Subcutaneous abdominal adipose tissue (tissue), 5 donors: ENCODE results near the gene GTF2I.
A peak's percentile ranks its signal among the peaks of the same experiment; 100 is the strongest.

ENCODE experiments used
- H3K27ac ChIP-seq: one replicate; pipeline ENCODE4 v1.7.0; 2013; ENCODE audit warnings: low read depth, mild to moderate bottlenecking, inconsistent platforms, low read length, moderate library complexity
- H3K27me3 ChIP-seq, 5 donors: one replicate each; pipeline ENCODE4 v1.7.0; 2013; ENCODE audit warnings: low read length in 5 of 5, inconsistent platforms in 1 of 5; ENCODE audit not compliant: control insufficient read depth in 5 of 5, insufficient read depth in 4 of 5
- H3K36me3 ChIP-seq, 5 donors: one replicate each; pipeline ENCODE4 v1.7.0; 2013; ENCODE audit warnings: low read length in 5 of 5; ENCODE audit not compliant: control insufficient read depth in 5 of 5, insufficient read depth in 5 of 5
- H3K4me1 ChIP-seq, 5 donors: one replicate each; pipeline ENCODE4 v1.7.0; 2013; ENCODE audit warnings: low read length in 5 of 5, mild to moderate bottlenecking in 3 of 5, moderate library complexity in 1 of 5; ENCODE audit not compliant: control insufficient read depth in 5 of 5, insufficient read depth in 5 of 5
- H3K4me3 ChIP-seq, 5 donors: one replicate each; pipeline ENCODE4 v1.7.0; 2013; ENCODE audit warnings: low read length in 5 of 5, low read depth in 1 of 5
- H3K9ac ChIP-seq, 5 donors: one replicate each; pipeline ENCODE4 v1.7.0; 2013; ENCODE audit warnings: low read length in 5 of 5, mild to moderate bottlenecking in 4 of 5, moderate library complexity in 3 of 5
- H3K9me3 ChIP-seq, 5 donors: one replicate each; pipeline ENCODE4 v1.7.0; 2013; ENCODE audit warnings: low read length in 5 of 5; ENCODE audit not compliant: control insufficient read depth in 5 of 5
- donor health status: healthy.
- donor health status: healthy.
- donor health status: healthy.
- donor health status: healthy.
- donor health status: healthy.

The GTF2I gene

DNA sequence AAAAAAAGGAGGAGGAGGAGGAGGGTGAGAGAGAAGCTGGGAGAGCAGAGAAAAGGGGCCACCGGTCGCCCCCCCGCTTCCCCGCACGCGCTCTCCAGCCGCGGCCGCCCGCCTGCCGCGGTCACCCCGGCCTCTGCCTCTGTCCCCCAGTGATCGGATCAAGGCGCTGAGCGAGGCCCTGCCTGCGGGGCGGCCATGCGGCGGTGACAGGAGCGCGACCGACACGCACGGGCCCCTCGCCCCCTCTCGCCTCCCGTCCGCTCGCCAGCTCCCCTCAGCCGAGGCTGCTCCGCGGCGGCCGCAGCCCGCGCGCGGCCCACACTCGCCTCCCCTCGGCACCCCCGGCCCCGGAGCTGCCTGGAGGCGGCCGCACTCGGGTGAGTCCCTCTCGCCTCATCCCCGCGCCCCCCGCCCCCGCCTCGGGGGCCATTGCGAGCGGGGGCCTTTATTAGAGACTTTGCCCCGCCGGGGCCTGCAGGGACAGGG is at the start of gene GTF2I:
Gene GTF2I, plus strand, starts transcription at position 27 of the 486 bp plus-strand sequence. CDS start 31,411 bp downstream, outside the sequence.
- peaks cover 5 to 59% (median 58%) of the 10 kb centered on the region in 5 donors for H3K4me1 ChIP-seq
- H3K9ac ChIP-seq: peak within 1 kb of the TSS; percentile 72 to 99 (median 89)

DNA sequence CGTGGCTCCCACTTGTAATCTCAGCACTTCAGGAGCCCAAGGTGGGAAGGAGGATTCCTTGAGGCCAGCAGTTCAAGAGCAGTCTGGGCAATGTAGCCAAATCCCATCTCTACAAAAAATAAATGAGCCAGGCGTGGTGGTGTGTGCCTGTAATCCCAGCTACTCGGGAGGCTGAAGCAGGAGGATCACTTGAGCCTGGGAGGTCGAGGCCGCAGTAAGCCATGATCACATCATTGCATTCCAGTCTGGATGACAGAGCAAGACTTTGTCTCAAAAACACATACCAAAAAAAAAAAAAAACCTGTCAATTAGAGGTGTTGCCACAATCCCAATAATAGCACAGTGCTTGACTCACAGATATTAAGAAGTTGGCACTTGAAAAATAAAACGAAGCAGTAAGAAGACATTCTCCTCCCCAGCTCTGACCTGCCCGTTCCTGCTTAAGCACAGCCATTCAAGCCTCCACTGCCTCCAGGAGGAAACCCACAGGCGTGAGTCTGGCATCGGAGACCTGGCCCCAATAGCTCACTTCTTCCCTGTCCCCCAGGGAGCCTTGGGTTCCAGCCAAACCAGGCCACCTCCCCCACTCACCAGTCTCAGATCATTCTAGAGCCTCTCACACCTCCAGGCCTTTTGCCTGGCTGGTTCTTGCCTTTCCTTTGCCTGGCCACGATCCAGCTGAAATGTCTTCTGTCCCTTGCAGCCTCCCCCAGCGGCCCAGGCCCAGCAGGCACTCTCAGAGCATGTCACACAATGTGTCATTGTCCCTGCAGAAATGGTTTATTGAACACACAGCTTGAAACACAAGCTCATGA is 45.3 kb upstream of the GTF2I start:
- no peaks in the 10 kb centered on the region for H3K27me3 ChIP-seq
- no peak overlapping the region for H3K27ac ChIP-seq
- no peaks in the 10 kb centered on the region for H3K9me3 ChIP-seq
- no peak overlapping the region for H3K9ac ChIP-seq
- peaks cover 0 to 12% (median 9%) of the 10 kb centered on the region in 5 donors for H3K4me1 ChIP-seq
- H3K36me3 ChIP-seq: no peaks in the 10 kb centered on the region
- H3K4me3 ChIP-seq: no peak overlapping the region

More for the DNA sequence above, at the start of gene GTF2I:
- H3K27ac ChIP-seq: peak within 1 kb of the TSS; percentile 98
- peak within 1 kb of the TSS; percentile 78 to 85 (median 82) for H3K4me3 ChIP-seq
- peaks cover 0 to 2% (median 0%) of the 10 kb centered on the region in 5 donors for H3K36me3 ChIP-seq
- H3K9me3 ChIP-seq: no peaks in the 10 kb centered on the region
- H3K27me3 ChIP-seq: no peaks in the 10 kb centered on the region

DNA sequence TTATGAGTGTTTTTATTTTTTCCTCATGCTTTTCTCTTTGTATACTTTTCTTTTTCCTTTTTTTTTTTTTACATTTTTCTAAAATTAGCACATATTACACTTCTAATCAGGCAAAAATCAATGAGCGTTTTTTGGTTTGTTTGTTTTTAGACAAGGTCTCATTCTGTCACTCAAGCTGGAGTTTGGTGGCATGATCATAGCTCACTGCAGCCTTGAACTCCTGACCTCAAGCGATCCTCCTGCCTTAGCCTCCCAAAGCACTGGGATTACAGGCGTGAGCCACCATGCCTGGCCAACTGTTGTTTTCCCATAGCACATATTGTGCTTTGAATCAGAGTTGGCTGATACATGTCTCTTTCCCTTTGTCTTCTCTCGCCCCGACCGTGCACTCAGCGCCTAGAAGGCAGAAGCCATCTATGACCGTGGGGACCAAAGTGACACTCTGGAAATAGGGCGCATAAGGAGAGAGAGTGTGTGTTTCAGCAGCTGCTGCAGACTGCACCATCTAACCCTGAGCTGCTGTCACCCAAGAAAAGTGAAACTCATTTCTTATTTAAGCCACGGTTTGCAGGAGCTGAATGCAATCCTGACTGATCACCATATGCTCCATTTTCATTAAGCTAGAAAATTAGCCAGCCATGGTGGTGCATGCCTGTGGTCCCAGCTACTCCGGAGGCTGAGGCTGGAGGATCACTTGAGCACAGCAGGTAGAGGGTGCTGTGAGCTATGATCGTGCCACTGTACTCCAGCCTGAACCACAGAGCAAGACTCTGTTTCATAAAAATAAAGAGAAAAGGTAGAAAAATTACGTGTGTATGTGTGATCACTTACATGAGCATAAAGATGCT is 41.4 kb upstream of the GTF2I start:
- H3K36me3 ChIP-seq: no peaks in the 10 kb centered on the region
- H3K27me3 ChIP-seq: no peaks in the 10 kb centered on the region
- H3K4me1 ChIP-seq: peaks cover 0 to 16% (median 15%) of the 10 kb centered on the region in 5 donors
- H3K9me3 ChIP-seq: no peaks in the 10 kb centered on the region
- no peak overlapping the region for H3K4me3 ChIP-seq
- no peak overlapping the region for H3K9ac ChIP-seq
- H3K27ac ChIP-seq: no peak overlapping the region

DNA sequence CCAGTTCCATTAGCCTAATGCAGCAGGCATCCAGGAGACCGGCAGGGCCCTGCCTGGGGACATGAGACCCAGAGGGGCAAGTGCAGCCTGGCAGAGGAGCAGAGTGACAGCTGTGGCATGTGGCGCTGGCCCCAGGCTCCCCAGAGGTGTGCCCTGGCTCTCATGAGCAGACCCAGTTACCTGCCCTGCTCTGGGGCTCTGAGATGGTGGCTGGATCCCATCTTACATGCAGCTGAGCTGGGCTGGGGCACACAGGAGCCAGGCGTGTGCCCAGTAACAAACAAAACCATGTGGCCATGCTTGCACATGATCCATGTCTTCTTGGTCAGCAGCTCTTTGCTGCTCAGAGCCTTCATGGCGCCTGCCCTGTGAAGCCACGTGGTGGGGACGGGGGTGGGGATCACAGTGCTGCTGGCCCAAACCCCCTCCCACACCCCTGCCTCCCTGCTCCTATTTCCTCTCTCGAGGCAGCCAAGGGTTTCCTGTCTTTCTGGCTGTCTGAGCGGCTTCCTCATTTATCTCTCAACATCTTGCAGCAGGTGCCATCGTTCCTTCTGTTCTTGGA is 40.3 kb upstream of the GTF2I start:
- no peak overlapping the region for H3K27ac ChIP-seq
- no peaks in the 10 kb centered on the region for H3K9me3 ChIP-seq
- H3K9ac ChIP-seq: no peak overlapping the region
- no peak overlapping the region for H3K4me3 ChIP-seq
- H3K4me1 ChIP-seq: peaks cover 0 to 16% (median 13%) of the 10 kb centered on the region in 5 donors
- no peaks in the 10 kb centered on the region for H3K27me3 ChIP-seq
- H3K36me3 ChIP-seq: no peaks in the 10 kb centered on the region

DNA sequence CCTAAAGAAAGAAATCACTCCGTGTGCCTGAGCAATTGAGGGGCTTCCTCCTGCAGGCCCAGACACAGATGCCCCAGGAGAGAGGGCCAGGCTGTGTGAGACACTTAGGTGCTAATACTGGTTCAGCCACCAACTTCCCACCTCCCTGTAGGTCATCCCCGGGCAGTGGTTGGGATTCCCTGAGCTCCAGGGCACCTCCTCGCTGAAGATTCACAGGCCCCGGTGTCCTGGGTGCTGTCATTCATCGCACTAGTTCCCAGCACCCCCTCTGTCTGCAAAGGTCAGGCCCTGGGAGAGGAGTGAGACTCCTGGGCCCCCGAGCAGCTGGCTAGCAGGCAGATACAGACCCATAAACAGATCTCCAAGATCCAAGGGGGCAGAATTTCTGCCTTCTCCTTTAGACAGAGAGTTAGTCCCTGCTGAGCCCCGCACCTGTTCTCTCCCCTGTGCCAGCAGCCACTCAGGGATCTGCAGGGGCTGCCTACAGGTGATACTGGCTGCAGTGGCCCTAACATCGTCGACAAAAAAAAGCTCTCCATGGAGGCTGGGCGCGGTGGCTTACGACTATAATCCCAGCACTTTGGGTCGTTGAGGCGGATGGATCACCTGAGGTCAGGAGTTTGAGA is 38.2 kb upstream of the GTF2I start:
- no peak overlapping the region for H3K27ac ChIP-seq
- no peaks in the 10 kb centered on the region for H3K27me3 ChIP-seq
- H3K36me3 ChIP-seq: no peaks in the 10 kb centered on the region
- H3K4me3 ChIP-seq: no peak overlapping the region
- H3K9ac ChIP-seq: no peak overlapping the region
- H3K9me3 ChIP-seq: no peaks in the 10 kb centered on the region
- H3K4me1 ChIP-seq: peaks cover 0 to 12% (median 9%) of the 10 kb centered on the region in 5 donors

DNA sequence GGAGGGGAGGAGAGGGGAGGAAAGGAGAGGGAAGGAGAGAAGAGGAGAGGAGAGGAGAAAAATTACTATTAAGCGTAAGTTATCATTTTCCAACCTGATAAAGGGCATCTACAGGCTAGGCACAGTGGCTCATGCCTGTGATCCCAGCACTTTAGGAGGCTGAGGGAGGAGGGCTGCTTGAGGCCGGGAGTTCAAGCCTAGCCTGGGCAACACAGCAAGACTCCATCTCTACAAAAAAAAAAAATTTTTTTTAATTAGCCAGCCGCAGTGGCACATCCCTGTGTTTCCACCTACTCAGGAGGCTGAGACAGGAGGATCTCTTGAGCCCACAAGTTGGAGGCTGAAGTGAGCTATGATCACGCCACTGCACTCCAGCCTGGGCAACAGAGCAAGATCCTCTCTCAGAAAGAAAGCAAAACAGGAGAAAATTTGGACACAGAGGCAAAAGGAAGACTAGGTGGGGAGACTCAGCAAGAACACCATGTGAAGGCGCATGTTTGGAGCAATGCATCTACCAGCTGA is 35.2 kb upstream of the GTF2I start:
- Histone ChIP-seq H3K4me1 (peaks cover 0 to 15% (median 7%) of the 10 kb centered on the region in 5 donors), H3K27me3 (no peaks in the 10 kb centered on the region), H3K9me3 (no peaks in the 10 kb centered on the region), H3K9ac (no peak overlapping the region), H3K36me3 (no peaks in the 10 kb centered on the region), H3K4me3 (no peak overlapping the region), H3K27ac (no peak overlapping the region)

DNA sequence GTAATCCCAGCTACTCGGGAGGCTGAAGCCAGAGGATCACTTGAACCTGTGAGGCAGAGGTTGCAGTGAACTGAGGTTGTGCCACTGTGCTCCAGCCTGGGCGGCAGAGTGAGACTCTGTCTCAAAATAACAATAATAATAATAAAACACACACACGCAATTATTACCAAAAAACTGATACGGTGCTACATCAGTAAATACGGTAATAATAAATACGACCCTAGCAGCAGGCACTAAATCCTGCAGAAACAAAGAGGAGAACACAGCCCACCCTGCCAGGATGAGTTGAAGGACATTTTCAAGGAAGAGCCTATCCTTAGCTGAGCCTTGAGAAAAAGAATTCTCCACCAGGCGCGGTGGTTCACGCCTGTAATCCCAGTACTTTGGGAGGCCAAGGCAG is 34.4 kb upstream of the GTF2I start:
- H3K27me3 ChIP-seq: no peaks in the 10 kb centered on the region
- H3K4me1 ChIP-seq: peaks cover 0 to 20% (median 7%) of the 10 kb centered on the region in 5 donors
- no peak overlapping the region for H3K27ac ChIP-seq
- no peak overlapping the region for H3K9ac ChIP-seq
- no peaks in the 10 kb centered on the region for H3K9me3 ChIP-seq
- H3K4me3 ChIP-seq: no peak overlapping the region
- no peaks in the 10 kb centered on the region for H3K36me3 ChIP-seq

DNA sequence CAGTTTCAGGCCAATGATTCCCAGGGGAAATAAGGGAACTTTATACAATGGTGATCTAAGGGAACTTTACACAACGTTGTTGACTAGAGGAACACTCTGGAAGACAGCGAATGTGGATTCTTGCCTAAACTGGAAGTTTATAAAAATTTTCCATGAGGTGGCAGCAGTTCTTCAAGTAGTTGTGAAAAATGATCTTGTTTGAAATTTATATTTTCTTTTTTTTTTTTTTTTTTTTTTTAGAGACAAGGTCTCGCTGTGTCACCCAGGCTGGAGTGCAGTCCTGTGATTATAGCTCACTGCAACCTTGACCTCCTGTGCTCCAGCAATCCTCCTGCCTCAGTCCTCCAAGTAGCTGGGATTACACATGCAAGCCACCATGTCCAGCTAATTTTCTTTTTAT is 32.1 kb upstream of the GTF2I start:
- Histone ChIP-seq H3K4me3 (no peak overlapping the region), H3K27me3 (no peaks in the 10 kb centered on the region), H3K4me1 (peaks cover 0 to 26% (median 9%) of the 10 kb centered on the region in 5 donors), H3K36me3 (no peaks in the 10 kb centered on the region), H3K27ac (no peak overlapping the region), H3K9me3 (no peaks in the 10 kb centered on the region), H3K9ac (no peak overlapping the region)

DNA sequence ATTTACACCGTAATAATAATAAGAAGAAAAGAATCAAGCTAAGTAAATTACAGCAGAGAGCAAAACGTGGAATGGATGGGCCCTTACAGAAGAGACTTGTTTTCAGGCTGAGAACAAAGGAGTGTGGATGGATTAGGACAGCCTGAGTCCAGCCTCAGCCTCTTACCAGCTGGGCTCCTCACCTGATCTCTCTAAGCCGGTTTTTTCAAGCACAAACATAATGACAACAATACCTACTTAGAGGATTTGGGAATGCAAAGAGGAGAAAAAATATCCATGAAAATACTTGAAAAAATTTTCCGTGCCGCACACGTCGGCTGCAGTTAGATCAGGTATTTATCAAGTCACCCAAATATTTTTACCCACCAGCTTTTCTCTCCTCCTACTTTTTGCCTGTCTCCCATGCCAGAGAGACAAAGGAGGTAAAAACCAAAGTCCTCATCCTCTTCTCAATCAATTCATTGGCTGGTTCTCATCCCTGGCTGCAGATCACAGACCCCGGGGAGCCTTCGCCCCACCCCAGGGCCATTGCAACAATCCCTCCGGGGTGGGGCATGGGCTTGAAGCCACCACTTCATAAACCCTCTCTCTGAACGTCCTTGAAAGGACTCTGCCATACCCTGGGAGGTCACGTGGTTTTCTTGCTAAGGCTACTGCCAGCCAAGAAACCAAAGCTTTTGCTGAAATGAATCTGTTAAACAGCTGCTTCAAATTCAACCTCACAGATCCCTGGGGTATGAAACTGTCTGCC is 29.7 kb upstream of the GTF2I start:
- H3K27me3 ChIP-seq: no peaks in the 10 kb centered on the region
- no peaks in the 10 kb centered on the region for H3K36me3 ChIP-seq
- H3K27ac ChIP-seq: peak overlapping the region; percentile 90
- H3K9me3 ChIP-seq: no peaks in the 10 kb centered on the region
- H3K4me3 ChIP-seq: no peak overlapping the region
- peak overlapping the region in 3 of 5 donors; percentile 12 to 57 (median 21) for H3K9ac ChIP-seq
- H3K4me1 ChIP-seq: peaks cover 0 to 31% (median 9%) of the 10 kb centered on the region in 5 donors
